Keratinocyte (primary cell): ENCODE results near the gene SMYD2. TPM values are rescaled to one million over a fixed set of nuclear protein-coding genes. Genes with fewer than 3 reads are reported as not detected.

Experiments used
- DNase-seq: peaks from one replicate; pipeline ENCODE4 v3.0.0-alpha.2; 2011; ENCODE audit warnings: low read depth, missing footprints, low spot score
- FAIRE-seq: peaks from 2 replicates; lab custom pipeline; 2011; peaks lifted over from hg19 to GRCh38; lab: Jason Lieb, UNC
- H2AFZ ChIP-seq: 2 replicates; pipeline ENCODE4 v1.6.0; 2012; ENCODE audit warnings: low read length, control low read depth, inconsistent platforms; ENCODE audit not compliant: control insufficient read depth
- H3K27ac ChIP-seq: 2 replicates; pipeline ENCODE4 v1.5.1; 2011; ENCODE audit warnings: low read length; ENCODE audit not compliant: control insufficient read depth, insufficient read depth
- H3K27me3 ChIP-seq: 3 replicates; pipeline ENCODE4 v1.6.0; 2011; ENCODE audit warnings: low read length; ENCODE audit not compliant: control insufficient read depth, insufficient read depth; ENCODE audit errors: extremely low read depth
- H3K36me3 ChIP-seq, 2 experiments: 2 replicates in 1 of 2; 3 replicates in 1 of 2; pipeline ENCODE4 v1.5.1; 2011; ENCODE audit warnings: low read length in 2 of 2, mild to moderate bottlenecking in 1 of 2; ENCODE audit not compliant: control insufficient read depth in 2 of 2, insufficient read depth in 2 of 2; ENCODE audit errors: extremely low read depth in 1 of 2
- H3K4me1 ChIP-seq: 3 replicates; pipeline ENCODE4 v1.5.1; 2011; ENCODE audit warnings: low read length; ENCODE audit not compliant: control insufficient read depth, insufficient read depth; ENCODE audit errors: extremely low read depth
- H3K4me2 ChIP-seq: 3 replicates; pipeline ENCODE4 v1.6.0; 2011; ENCODE audit warnings: low read depth, low read length; ENCODE audit not compliant: control insufficient read depth, insufficient read depth; ENCODE audit errors: extremely low read depth
- H3K4me3 ChIP-seq, 3 experiments: fragments of 200-600 bp in 1 of 3; sonication (generic) in 1 of 3; 2 replicates in 2 of 3; 3 replicates in 1 of 3; pipeline ENCODE4 v1.5.1; 2011 to 2016; ENCODE audit warnings: low read length in 3 of 3, mild to moderate bottlenecking in 3 of 3, control low read depth in 2 of 3, inconsistent platforms in 1 of 3, low read depth in 1 of 3, mixed read lengths in 1 of 3, mixed run types in 1 of 3, moderate library complexity in 1 of 3; ENCODE audit not compliant: control insufficient read depth in 2 of 3, insufficient read depth in 2 of 3; ENCODE audit errors: extremely low read depth in 1 of 3
- H3K79me2 ChIP-seq: 2 replicates; pipeline ENCODE4 v1.6.0; 2012; ENCODE audit warnings: low read length; ENCODE audit not compliant: control insufficient read depth, insufficient read depth
- H3K9ac ChIP-seq: 3 replicates; pipeline ENCODE4 v1.6.0; 2011; ENCODE audit warnings: low read length; ENCODE audit not compliant: control insufficient read depth, insufficient read depth; ENCODE audit errors: extremely low read depth
- H3K9me1 ChIP-seq: 3 replicates; pipeline ENCODE4 v1.6.0; 2011; ENCODE audit warnings: low read length; ENCODE audit not compliant: control insufficient read depth, insufficient read depth; ENCODE audit errors: extremely low read depth
- H3K9me3 ChIP-seq: 2 replicates; pipeline ENCODE4 v1.5.1; 2012; ENCODE audit warnings: low read depth, low read length; ENCODE audit not compliant: control insufficient read depth
- H4K20me1 ChIP-seq: 3 replicates; pipeline ENCODE4 v1.6.0; 2011; ENCODE audit warnings: low read length; ENCODE audit not compliant: control insufficient read depth, insufficient read depth; ENCODE audit errors: extremely low read depth
- EZH2 ChIP-seq: IDR thresholded peaks from one replicate; pipeline ENCODE4 v1.6.1; 2012; ENCODE audit warnings: inconsistent platforms, mild to moderate bottlenecking, low read length, moderate library complexity
- dilution Hi-C: fragments of 300-500 bp; cut with MboI; formaldehyde crosslinking; loops from one replicate; pipeline ENCODE4 v1.7.0; 2020; ENCODE audit warnings: low sequenced_read_pairs; ENCODE audit not compliant: extremely low pct_ligation_motif_present
- polyA plus RNA-seq, 5 experiments: library from polyadenylated mRNA; depleted of rRNA in 3 of 5; stranded (reverse) in 3 of 5; stranded (forward) in 1 of 5; unstranded in 1 of 5; fragments of >200 nt; gene quantifications; 1 replicate in 1 of 5; 2 replicates in 3 of 5; 3 replicates in 1 of 5; pipeline versions ENCODE4 v1.2.1 to v1.2.3, GENCODE V29; 2011 to 2012; ENCODE audit warnings: missing spikeins in 2 of 5, low read depth in 1 of 5, low replicate concordance in 1 of 5
- TF ChIP-seq, protein P1 (sequence below), 3 experiments: IDR thresholded peaks in 1 of 3; conservative IDR thresholded peaks in 1 of 3; optimal IDR thresholded peaks in 1 of 3; 2 replicates in 2 of 3; 3 replicates in 1 of 3; pipeline versions ENCODE3 to v1.5.1; 2011; ENCODE audit warnings: low read length in 3 of 3, mild to moderate bottlenecking in 3 of 3, moderate library complexity in 2 of 3, control low read depth in 1 of 3, inconsistent platforms in 1 of 3; ENCODE audit not compliant: insufficient read depth in 2 of 3; ENCODE audit errors: extremely low read depth in 1 of 3

SMYD2 gene
- polyA plus RNA-seq, 1 donor (not counting 4 experiments of a cell fraction or from before 2014, with no cell fraction given) = 75.5 TPM

DNA sequence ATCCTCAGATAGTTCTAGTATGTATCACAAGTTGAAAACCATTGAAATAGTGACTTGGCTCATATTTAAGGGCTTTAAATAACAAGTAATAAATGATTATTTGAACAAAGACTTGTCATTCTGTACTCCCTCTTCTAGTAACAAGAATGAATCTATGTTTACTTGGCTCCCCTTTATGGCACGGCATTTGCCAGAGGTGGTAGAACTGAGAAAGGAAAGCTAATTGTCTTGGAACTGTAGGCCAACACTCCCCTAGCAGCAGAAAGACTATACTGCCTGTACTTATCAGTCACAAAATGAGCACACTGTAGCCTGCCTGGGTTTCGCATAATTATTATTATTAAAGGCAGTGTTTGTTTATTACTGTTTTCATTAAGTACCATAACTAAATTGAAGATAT is 29.6 kb upstream of the SMYD2 start:
- FAIRE-seq = no peak
- Histone ChIP-seq H3K9ac (no peak overlapping the region), H3K36me3 (no peaks in the 10 kb centered on the region), H2AFZ (no peak overlapping the region), H3K79me2 (no peaks in the 10 kb centered on the region), H3K4me2 (no peak overlapping the region), H3K4me3 (no peak overlapping the region), H3K9me1 (no peaks in the 10 kb centered on the region), H3K4me1 (no peaks in the 10 kb centered on the region), H3K27me3 (no peaks in the 10 kb centered on the region), H4K20me1 (no peaks in the 10 kb centered on the region), H3K9me3 (no peaks in the 10 kb centered on the region), H3K27ac (no peak overlapping the region)
- no peak for DNase-seq
- dilution Hi-C loops = no loop called here
- no peak for TF ChIP-seq EZH2
- TF ChIP-seq, protein P1, sequence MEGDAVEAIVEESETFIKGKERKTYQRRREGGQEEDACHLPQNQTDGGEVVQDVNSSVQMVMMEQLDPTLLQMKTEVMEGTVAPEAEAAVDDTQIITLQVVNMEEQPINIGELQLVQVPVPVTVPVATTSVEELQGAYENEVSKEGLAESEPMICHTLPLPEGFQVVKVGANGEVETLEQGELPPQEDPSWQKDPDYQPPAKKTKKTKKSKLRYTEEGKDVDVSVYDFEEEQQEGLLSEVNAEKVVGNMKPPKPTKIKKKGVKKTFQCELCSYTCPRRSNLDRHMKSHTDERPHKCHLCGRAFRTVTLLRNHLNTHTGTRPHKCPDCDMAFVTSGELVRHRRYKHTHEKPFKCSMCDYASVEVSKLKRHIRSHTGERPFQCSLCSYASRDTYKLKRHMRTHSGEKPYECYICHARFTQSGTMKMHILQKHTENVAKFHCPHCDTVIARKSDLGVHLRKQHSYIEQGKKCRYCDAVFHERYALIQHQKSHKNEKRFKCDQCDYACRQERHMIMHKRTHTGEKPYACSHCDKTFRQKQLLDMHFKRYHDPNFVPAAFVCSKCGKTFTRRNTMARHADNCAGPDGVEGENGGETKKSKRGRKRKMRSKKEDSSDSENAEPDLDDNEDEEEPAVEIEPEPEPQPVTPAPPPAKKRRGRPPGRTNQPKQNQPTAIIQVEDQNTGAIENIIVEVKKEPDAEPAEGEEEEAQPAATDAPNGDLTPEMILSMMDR (optimal IDR thresholded peaks at IDR 0.05 in 1 of 3, IDR thresholded peaks at IDR 0.05 in 1 of 3, conservative IDR thresholded peaks at IDR 0.05 in 1 of 3; ENCODE audit: extremely low read depth in 1 of 3, insufficient read depth in 2 of 3, low read length in 3 of 3) = no peak

DNA sequence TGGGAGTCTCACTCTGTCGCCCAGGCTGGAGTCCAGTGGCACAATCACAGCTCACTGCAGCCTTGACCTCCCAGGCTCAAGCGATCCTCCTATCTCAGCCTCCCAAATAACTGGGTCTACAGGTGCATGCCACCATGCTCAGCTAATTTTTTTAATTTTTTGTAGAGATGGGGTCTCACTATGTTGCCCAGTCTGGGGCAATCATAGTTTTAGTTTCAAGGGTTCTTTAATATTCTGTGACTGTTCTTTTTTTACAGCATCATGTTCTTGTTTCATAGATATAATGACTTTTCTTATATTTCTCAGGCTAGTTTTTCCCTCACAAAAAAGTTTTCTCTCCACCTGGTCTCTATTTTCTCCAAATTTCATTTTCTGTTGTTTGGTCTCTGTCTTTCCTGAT is 25.4 kb upstream of the SMYD2 start:
- H4K20me1 ChIP-seq = no peaks in the 10 kb centered on the region
- H3K79me2 ChIP-seq = no peaks in the 10 kb centered on the region
- dilution Hi-C loops = no loop called here
- no peaks in the 10 kb centered on the region for H3K9me3 ChIP-seq
- no peak for FAIRE-seq
- no peak overlapping the region for H3K4me2 ChIP-seq
- H3K36me3 ChIP-seq = no peaks in the 10 kb centered on the region
- no peaks in the 10 kb centered on the region for H3K27me3 ChIP-seq
- no peak overlapping the region for H3K27ac ChIP-seq
- H3K4me3 ChIP-seq = no peak overlapping the region
- peaks cover 5% of the 10 kb centered on the region for H3K4me1 ChIP-seq
- DNase-seq = no peak
- no peaks in the 10 kb centered on the region for H3K9me1 ChIP-seq
- no peak overlapping the region for H3K9ac ChIP-seq
- no peak overlapping the region for H2AFZ ChIP-seq
- TF ChIP-seq, protein P1 (optimal IDR thresholded peaks at IDR 0.05 in 1 of 3, IDR thresholded peaks at IDR 0.05 in 1 of 3, conservative IDR thresholded peaks at IDR 0.05 in 1 of 3; ENCODE audit: extremely low read depth in 1 of 3, insufficient read depth in 2 of 3, low read length in 3 of 3) = no peak
- no peak for TF ChIP-seq EZH2
